ENCODE data around the gene VWA8.
"Not testable (repeated sequence)": the region's sequence is repeated elsewhere in the genome, so short reads cannot be mapped to it uniquely, and the experiment has no call there.

VWA8 gene

DNA sequence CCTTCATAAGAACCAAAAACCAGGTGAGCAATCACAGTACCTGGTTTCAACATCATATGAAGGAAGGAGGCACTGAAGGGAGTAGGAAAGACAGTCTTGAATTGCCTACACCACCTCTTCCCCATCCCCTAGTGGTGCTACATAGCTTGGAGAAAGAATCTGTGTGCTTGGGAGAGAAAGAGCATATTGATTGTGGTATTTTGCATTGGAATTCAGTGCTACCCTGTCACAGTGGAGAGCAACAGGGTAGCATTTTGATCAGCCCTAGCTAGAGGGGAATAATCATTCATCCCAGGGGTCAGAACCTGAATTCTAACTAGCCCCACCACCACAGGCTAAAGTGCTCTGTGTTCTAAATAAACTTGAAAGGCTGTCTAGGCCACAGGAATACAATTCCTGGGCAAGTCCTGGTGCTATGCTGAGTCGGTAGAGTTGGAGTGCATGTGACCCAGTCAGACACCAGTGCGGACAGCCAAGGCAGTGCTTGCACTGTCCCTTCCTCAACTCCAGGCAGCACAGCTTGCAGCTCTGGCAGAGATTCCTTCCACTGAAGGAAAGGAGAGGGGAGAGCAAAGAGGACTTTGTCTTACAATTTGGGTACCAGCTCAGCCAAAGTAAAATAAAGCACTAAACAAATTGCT, 158.7 kb downstream of the VWA8 start:
- no peak for DNase-seq (ENCODE audit: low spot score)

GRCh38 chr13:41791056-41791455, 169.9 kb downstream of the VWA8 start:
- no peak for DNase-seq (ENCODE audit: low spot score)

GRCh38 chr13:41788552-41788951, 172.4 kb downstream of the VWA8 start:
- no peak for DNase-seq (ENCODE audit: low spot score)

GRCh38 chr13:41785402-41786172, 175.3 kb downstream of the VWA8 start:
- DNase-seq (ENCODE audit: low spot score): no peak

GRCh38 chr13:41782086-41782485, 178.8 kb downstream of the VWA8 start:
- DNase-seq (ENCODE audit: low spot score): no peak

DNA sequence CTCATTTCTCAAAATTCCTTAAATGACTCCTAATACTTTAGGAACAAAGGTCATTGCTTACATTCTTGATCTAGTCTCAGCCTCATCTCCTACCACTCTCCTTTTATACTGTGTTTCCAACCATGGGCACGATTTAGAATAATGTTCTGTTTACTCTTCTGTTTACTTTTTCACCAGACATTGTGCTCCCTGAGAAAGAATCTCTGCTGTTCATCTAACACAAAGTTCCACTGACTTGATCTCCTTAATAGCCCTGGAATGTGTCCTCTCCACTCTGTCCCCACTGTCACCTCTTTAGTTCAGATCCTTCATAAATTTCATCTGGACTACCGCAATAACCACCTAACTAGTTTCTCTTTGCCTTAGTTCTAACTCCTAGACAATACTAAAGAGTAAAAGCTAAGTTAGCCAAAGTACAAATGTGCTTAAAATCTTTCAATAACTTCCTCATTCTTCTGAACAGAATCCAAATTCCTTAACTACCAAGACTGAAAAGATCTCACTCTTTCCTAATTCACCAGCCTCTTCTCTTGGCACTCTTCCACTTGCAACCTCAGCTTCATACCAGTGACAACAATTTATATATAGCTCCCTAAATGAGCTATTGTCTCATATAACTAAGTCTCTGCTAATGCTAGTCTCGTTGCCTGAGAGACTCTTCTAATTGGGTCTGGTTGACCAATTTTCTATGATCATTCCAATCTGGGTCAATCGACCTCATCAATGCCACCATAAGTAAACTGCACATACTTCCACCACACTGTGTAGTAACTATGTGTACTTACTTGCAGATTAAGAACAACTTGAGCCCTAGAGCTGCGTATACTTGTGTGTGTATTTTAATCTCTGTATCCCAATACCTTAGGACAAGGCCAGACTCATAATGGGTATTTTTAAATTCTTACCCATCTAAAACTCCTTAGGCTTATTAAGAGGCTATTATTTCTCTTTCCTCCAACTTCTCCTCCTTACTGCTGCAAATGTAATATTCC, 179.9 kb downstream of the VWA8 start:
- DNase-seq (ENCODE audit: low spot score): no peak

DNA sequence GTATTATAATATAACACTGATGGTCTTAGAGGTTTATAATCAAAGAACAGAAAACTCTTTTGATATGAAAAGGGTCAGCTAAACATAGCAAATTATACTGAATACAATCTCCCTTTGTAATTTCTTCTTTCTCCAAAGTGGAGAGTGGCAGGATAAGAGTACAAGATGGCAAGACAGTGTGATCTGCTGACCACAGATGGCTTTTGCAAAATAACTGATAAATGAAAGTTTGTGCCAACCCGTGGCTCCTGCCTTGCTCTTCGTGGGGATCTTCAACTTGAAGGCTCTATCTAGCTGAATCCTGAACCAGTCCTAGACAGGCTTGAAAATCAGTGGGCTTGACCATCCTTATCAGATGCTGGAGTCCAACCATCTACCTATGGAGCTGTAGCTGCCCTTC, 185.7 kb downstream of the VWA8 start:
- no peak for DNase-seq (ENCODE audit: low spot score)

DNA sequence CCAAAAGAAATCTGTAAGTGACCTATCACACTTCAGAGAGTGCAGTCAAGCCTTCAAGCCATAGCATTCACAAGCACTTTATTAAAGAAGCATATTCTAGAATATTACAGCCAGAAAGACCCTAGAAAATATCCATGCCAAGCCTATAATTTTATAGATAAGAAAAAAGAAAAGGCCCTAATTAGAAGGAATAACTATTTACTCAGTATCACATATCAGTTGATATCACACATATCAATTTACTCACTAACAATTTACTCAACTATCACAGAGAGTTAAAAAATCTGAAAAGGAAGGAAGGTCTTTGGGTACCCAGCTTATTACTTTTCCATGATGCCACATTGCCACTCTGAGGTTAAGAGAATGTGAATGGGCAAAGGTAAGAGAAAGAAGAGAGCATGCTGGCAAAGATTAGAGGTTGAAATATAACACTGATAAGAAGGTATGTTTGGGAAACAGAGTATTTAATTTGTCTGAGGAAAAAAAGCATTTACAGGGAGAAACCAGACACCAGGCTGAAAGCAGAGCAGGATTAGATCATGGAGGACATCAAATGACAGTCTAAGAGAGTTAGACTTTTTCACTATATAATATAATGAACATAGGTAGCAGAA, 186.2 kb downstream of the VWA8 start:
- DNase-seq (ENCODE audit: low spot score): no peak

DNA sequence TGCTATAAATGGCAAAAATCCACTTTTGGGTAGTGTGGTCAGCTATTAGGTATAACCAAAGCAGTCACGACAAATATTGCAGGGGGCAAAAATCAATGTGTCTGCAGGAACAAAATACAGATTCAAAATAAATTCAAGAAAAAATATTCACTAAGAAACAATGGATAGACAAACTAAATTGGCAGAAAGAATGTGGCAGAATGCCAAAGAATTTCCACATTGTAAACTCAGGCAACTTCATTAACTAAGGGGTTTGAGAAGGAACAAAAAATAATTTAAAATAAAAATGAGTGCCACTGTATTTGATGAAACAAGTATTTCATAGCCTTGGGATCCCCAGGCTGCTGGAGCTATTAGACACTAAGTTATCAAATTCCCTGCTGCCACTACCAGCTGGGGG, 193.1 kb downstream of the VWA8 start:
- DNase-seq (ENCODE audit: low spot score): no peak

- DNase-seq (ENCODE audit: low spot score): no peak
Measured at GRCh38 chr13:41766439-41766838, 194.5 kb downstream of the VWA8 start.

DNA sequence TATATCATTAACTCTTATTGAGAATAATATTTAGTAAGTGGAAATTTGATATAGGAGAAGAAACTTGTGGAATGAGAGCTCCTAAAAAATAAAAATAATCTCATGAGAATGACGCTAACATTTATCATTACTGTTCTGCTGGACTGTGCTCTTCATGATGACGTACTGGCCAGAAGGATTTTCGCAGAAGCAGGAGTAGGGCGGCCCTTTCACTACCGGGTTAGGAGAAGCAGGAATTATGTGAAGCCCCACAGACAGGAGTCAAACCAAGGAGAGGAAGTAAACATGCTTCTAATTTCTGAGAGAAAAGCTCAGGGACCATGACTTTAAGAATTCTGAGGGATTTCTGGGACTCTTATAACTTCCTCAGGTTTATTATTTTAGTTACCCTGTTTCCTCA, 195.1 kb downstream of the VWA8 start:
- no peak for DNase-seq (ENCODE audit: low spot score)

- no peak for DNase-seq (ENCODE audit: low spot score)
Measured at GRCh38 chr13:41765020-41765419, 195.9 kb downstream of the VWA8 start.

- no peak for DNase-seq (ENCODE audit: low spot score)
Measured at GRCh38 chr13:41764558-41764957, 196.4 kb downstream of the VWA8 start.

GRCh38 chr13:41763782-41764181, 197.1 kb downstream of the VWA8 start:
- no peak for DNase-seq (ENCODE audit: low spot score)

- DNase-seq (ENCODE audit: low spot score): no peak
Measured at GRCh38 chr13:41762796-41763195, 198.1 kb downstream of the VWA8 start.

- no peak for DNase-seq (ENCODE audit: low spot score)
Measured at GRCh38 chr13:41756198-41756880, 204.6 kb downstream of the VWA8 start.

DNA sequence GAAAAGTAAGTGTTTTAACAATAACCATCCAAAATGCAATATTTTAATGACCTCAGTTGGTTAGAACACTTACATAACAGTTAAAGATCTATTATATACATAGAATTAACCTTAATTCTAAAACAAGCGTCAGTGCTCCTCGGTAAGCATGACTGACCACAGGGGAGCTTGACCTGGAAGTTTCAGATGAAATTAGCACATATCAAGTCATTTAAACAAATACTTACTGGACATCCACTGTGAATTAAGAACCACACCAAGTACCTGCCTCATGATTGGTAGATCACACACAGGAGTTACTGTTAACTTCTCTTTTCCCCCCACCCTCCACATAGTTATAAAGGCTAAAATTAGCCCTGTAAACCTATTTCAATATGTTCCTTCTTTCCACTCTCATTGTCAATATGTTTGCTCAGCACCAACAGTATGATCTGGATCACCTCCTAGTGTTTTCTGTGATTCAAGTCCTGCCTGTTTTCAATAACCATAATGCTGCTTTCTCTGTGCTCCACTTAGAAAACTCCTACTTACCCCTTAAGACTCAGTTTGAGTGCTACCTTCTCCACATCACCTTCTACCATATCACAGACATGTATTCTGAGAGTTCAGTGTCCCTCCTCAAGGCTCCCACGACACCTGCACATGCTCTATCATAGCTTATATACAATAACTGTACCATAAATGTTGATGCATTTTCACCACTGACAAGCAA, 209.0 kb downstream of the VWA8 start:
- DNase-seq (ENCODE audit: low spot score): no peak

GRCh38 chr13:41751277-41751676, 209.6 kb downstream of the VWA8 start:
- no peak for DNase-seq (ENCODE audit: low spot score)

DNA sequence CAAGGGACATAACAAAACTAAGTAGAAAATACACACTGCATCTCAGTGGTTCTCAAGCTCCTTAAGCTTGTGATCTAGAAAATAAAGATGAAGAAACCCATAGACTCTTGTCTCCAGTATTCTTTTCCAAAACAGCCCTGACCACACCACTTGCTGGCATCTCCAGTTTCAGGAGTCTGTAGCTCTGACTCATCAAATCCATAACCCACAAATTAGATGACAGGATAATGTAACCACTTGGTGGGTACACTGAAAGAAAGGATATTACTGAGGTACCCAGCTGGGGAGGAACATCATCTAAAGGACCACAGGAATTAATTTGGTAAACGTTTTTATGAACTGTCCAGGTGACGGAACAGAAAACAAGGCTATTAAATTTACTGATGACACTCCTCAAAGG, 214.7 kb downstream of the VWA8 start:
- DNase-seq (ENCODE audit: low spot score): no peak

- DNase-seq (ENCODE audit: low spot score): not testable (repeated sequence)
Measured at GRCh38 chr13:41745496-41745895, 215.4 kb downstream of the VWA8 start.

Data from CD4-positive, alpha-beta T cell treated with Interleukin-6 at 100 ng/mL for 8 hours (primary cell).